Liver (tissue), 9 donors: ENCODE results near the gene UBA52. TPM values are rescaled to one million over a fixed set of nuclear protein-coding genes. Genes with fewer than 3 reads are reported as not detected.

Source experiments
- DNase-seq: peaks from one replicate; pipeline ENCODE4 v3.0.0-alpha.2; 2017; ENCODE audit warnings: low spot score
- H3K27ac ChIP-seq, 2 donors: one replicate each; pipeline ENCODE4 v1.7.0; 2013; ENCODE audit warnings: inconsistent platforms in 2 of 2, low read length in 2 of 2, control low read depth in 1 of 2, low read depth in 1 of 2, mild to moderate bottlenecking in 1 of 2
- H3K27me3 ChIP-seq, 4 donors: one replicate each; pipeline versions ENCODE4 v1.6.1 to v1.7.0; 2013; ENCODE audit warnings: low read length in 3 of 4, inconsistent platforms in 1 of 4, mild to moderate bottlenecking in 1 of 4, moderate library complexity in 1 of 4; ENCODE audit not compliant: control insufficient read depth in 4 of 4, insufficient read depth in 4 of 4
- H3K36me3 ChIP-seq, 4 donors: one replicate each; pipeline versions ENCODE4 v1.6.1 to v1.7.0; 2013; ENCODE audit warnings: low read length in 3 of 4, mild to moderate bottlenecking in 3 of 4, low read depth in 1 of 4, moderate library complexity in 1 of 4; ENCODE audit not compliant: control insufficient read depth in 4 of 4, insufficient read depth in 3 of 4
- H3K4me1 ChIP-seq, 4 donors: one replicate each; pipeline versions ENCODE4 v1.6.1 to v1.7.0; 2013; ENCODE audit warnings: low read length in 3 of 4, mild to moderate bottlenecking in 3 of 4, moderate library complexity in 1 of 4; ENCODE audit not compliant: control insufficient read depth in 4 of 4, insufficient read depth in 4 of 4
- H3K4me3 ChIP-seq, 3 donors: one replicate each; pipeline versions ENCODE4 v1.6.1 to v1.7.0; 2013; ENCODE audit warnings: low read length in 3 of 3, control low read depth in 1 of 3, low read depth in 1 of 3, mild to moderate bottlenecking in 1 of 3
- H3K9ac ChIP-seq, 2 donors: one replicate each; pipeline ENCODE4 v1.7.0; 2013; ENCODE audit warnings: low read length in 2 of 2, mild to moderate bottlenecking in 2 of 2, moderate library complexity in 2 of 2, control low read depth in 1 of 2, low read depth in 1 of 2
- H3K9me3 ChIP-seq, 4 donors: one replicate each; pipeline versions ENCODE4 v1.6.1 to v1.7.0; 2013; ENCODE audit warnings: low read length in 3 of 4; ENCODE audit not compliant: control insufficient read depth in 4 of 4
- ATF3 ChIP-seq: IDR thresholded peaks from 2 replicates; pipeline ENCODE4 v1.6.1; 2016; ENCODE audit warnings: antibody characterized with exemption
- CTCF ChIP-seq: fragments of 150-350 bp; IDR thresholded peaks from 2 replicates; pipeline ENCODE4 v1.5.1; 2017; ENCODE audit warnings: improper control_type of control experiment, low read depth, low read length; ENCODE audit not compliant: missing input control
- EGR1 ChIP-seq, 2 donors: IDR thresholded peaks; 2 replicates each; pipeline ENCODE4 v1.6.1; 2016 to 2018; ENCODE audit warnings: antibody characterized with exemption in 2 of 2, low read depth in 2 of 2
- FOXA1 ChIP-seq: IDR thresholded peaks from 2 replicates; pipeline ENCODE4 v1.6.1; 2016; ENCODE audit warnings: antibody characterized with exemption
- FOXA2 ChIP-seq: IDR thresholded peaks from 2 replicates; pipeline ENCODE4 v1.6.1; 2016; ENCODE audit warnings: antibody characterized with exemption
- GABPA ChIP-seq, 2 donors: IDR thresholded peaks in 1 of 2; conservative IDR thresholded peaks in 1 of 2; 2 replicates each; pipeline ENCODE4 v1.6.1; 2016; ENCODE audit warnings: antibody characterized with exemption in 2 of 2, mild to moderate bottlenecking in 1 of 2, moderate library complexity in 1 of 2
- HNF4A ChIP-seq, 2 donors: conservative IDR thresholded peaks; 2 replicates each; pipeline ENCODE4 v1.6.1; 2016; ENCODE audit warnings: antibody characterized with exemption in 2 of 2, mild to moderate bottlenecking in 2 of 2
- HNF4G ChIP-seq: IDR thresholded peaks from 2 replicates; pipeline ENCODE4 v1.6.1; 2016; ENCODE audit warnings: antibody characterized with exemption
- JUND ChIP-seq, 2 donors: IDR thresholded peaks; 2 replicates each; pipeline ENCODE4 v1.6.1; 2016; ENCODE audit warnings: antibody characterized with exemption in 2 of 2
- MAX ChIP-seq: IDR thresholded peaks from 2 replicates; pipeline ENCODE4 v1.6.1; 2016; ENCODE audit warnings: antibody characterized with exemption
- NR2F2 ChIP-seq: IDR thresholded peaks from 2 replicates; pipeline ENCODE4 v1.6.1; 2016; ENCODE audit warnings: antibody characterized with exemption
- RAD21 ChIP-seq, 2 donors: IDR thresholded peaks; 2 replicates each; pipeline ENCODE4 v1.6.1; 2016; ENCODE audit warnings: antibody characterized with exemption in 2 of 2, mild to moderate bottlenecking in 2 of 2
- REST ChIP-seq: IDR thresholded peaks from 2 replicates; pipeline ENCODE4 v1.6.1; 2016; ENCODE audit warnings: antibody characterized with exemption, mild to moderate bottlenecking
- RXRA ChIP-seq, 2 donors: IDR thresholded peaks; 2 replicates each; pipeline ENCODE4 v1.6.1; 2017 to 2018; ENCODE audit warnings: antibody characterized with exemption in 2 of 2, mild to moderate bottlenecking in 1 of 2
- SP1 ChIP-seq: IDR thresholded peaks from 2 replicates; pipeline ENCODE4 v1.6.1; 2018; ENCODE audit warnings: antibody characterized with exemption, mild to moderate bottlenecking
- TAF1 ChIP-seq: conservative IDR thresholded peaks from 2 replicates; pipeline ENCODE4 v1.6.1; 2016; ENCODE audit warnings: antibody characterized with exemption, mild to moderate bottlenecking
- YY1 ChIP-seq: IDR thresholded peaks from 2 replicates; pipeline ENCODE4 v1.6.1; 2016; ENCODE audit warnings: antibody characterized with exemption, mild to moderate bottlenecking
- ZBTB33 ChIP-seq: IDR thresholded peaks from 2 replicates; pipeline ENCODE4 v1.6.1; 2016; ENCODE audit warnings: antibody characterized with exemption
- WGBS: extraction: QIAGEN DNeasy Blood & Tissue Kit; methylation state at CpG from one replicate; pipeline ENCODE4 v1.1.7; 2013; 5-methylcytosine and 5-hydroxymethylcytosine counted together
- polyA plus RNA-seq, 2 donors: library from polyadenylated mRNA; stranded (reverse) in 1 of 2; unstranded in 1 of 2; fragments of 200-250 nt in 1 of 2; fragments of >200 nt in 1 of 2; fragmentation: Nextera tagmentation in 1 of 2; extraction: Ambion mirVana in 1 of 2; gene quantifications; one replicate each; pipeline versions ENCODE4 v1.2.1 to v1.2.3, GENCODE V29; 2013 to 2015
- total RNA-seq, 2 donors: library from RNA; depleted of rRNA; stranded (reverse); fragments of >200 nt; gene quantifications; one replicate each; pipeline ENCODE4 v1.2.3, GENCODE V29; 2014
- donor health status: healthy.
- donor health status: healthy.
- donor health status: healthy.
- donor health status: healthy.
- donor health status: healthy.

The UBA52 gene
- total and polyA plus RNA-seq, 4 donors = 324 to 647 (median 484) TPM

- 67% methylated on average over 5 of the region's 5 CpGs for WGBS
- Histone ChIP-seq H3K36me3 (peaks cover 0 to 12% (median 3%) of the 10 kb centered on the region in 4 donors), H3K9me3 (no peaks in the 10 kb centered on the region), H3K27me3 (no peaks in the 10 kb centered on the region), H3K4me1 (peaks cover 2 to 13% (median 7%) of the 10 kb centered on the region in 4 donors), H3K4me3 (no peak overlapping the region), H3K9ac (no peak overlapping the region), H3K27ac (peak overlapping the region; percentile 13 to 45)
- no peak for DNase-seq
- TF ChIP-seq REST = no peak
- no peak for TF ChIP-seq ZBTB33
- no peak for TF ChIP-seq TAF1
- TF ChIP-seq YY1 = no peak
- TF ChIP-seq HNF4A (conservative IDR thresholded peaks at IDR 0.05) = no peak
- no peak for TF ChIP-seq MAX
- TF ChIP-seq CTCF = no peak
- TF ChIP-seq FOXA2 = no peak
- TF ChIP-seq JUND (IDR thresholded peaks at IDR 0.05) = no peak
- TF ChIP-seq GABPA (IDR thresholded peaks at IDR 0.05 in 1 of 2, conservative IDR thresholded peaks at IDR 0.05 in 1 of 2) = no peak
- no peak for TF ChIP-seq FOXA1
- TF ChIP-seq RXRA (IDR thresholded peaks at IDR 0.05) = no peak
- TF ChIP-seq RAD21 (IDR thresholded peaks at IDR 0.05) = no peak
- TF ChIP-seq HNF4G = no peak
- no peak for TF ChIP-seq EGR1 (IDR thresholded peaks at IDR 0.05; ENCODE audit: low read depth in 2 of 2)
- no peak for TF ChIP-seq NR2F2
- TF ChIP-seq SP1 = no peak
- TF ChIP-seq ATF3 = no peak
Measured at GRCh38 chr19:18559685-18560084, 12.0 kb upstream of the UBA52 start.
